LNCaP clone FGC (cell line): ENCODE data around the gene PJA2.
"Not testable (repeated sequence)": the region's sequence is repeated elsewhere in the genome, so short reads cannot be mapped to it uniquely, and the experiment has no call there.

ENCODE experiments used
- DNase-seq: peaks from one replicate; pipeline ENCODE4 v3.0.0-alpha.2; 2011; ENCODE audit warnings: low read depth
- H3K4me3 ChIP-seq: 2 replicates; pipeline ENCODE4 v1.5.1; 2011; ENCODE audit warnings: mild to moderate bottlenecking, low read depth, low read length, control low read depth
- CTCF ChIP-seq: IDR thresholded peaks from 2 replicates; pipeline ENCODE4 v1.5.1; 2012; ENCODE audit warnings: mild to moderate bottlenecking; ENCODE audit not compliant: control insufficient read depth, insufficient read depth; ENCODE audit errors: extremely low read depth

The PJA2 gene

GRCh38 chr5:109290231-109290630, 119.5 kb downstream of the PJA2 start:
- no peak for DNase-seq
- no peak for TF ChIP-seq CTCF
- no peak overlapping the region for H3K4me3 ChIP-seq

- not testable (repeated sequence) for H3K4me3 ChIP-seq, DNase-seq
These were observed 123.1 kb downstream of the PJA2 start for GRCh38 chr5:109286628-109287027.
